HG02610 (cell line): Measurements from ENCODE around the gene ETF1.

Experiments used
- ATAC-seq: cut with Tn5 transposase; IDR thresholded peaks from one replicate; pipeline ENCODE4 v1.9.1; 2021; ENCODE audit warnings: mild to moderate bottlenecking, moderate library complexity; ENCODE audit not compliant: unreplicated experiment

The ETF1 gene

GRCh38 chr5:138542956-138543729, at the start of gene ETF1:
Gene ETF1, minus strand, starts transcription at chr5:138543236. Its CDS starts 318 bp downstream, at chr5:138542918.
- ATAC-seq, result peak; percentile 96

DNA sequence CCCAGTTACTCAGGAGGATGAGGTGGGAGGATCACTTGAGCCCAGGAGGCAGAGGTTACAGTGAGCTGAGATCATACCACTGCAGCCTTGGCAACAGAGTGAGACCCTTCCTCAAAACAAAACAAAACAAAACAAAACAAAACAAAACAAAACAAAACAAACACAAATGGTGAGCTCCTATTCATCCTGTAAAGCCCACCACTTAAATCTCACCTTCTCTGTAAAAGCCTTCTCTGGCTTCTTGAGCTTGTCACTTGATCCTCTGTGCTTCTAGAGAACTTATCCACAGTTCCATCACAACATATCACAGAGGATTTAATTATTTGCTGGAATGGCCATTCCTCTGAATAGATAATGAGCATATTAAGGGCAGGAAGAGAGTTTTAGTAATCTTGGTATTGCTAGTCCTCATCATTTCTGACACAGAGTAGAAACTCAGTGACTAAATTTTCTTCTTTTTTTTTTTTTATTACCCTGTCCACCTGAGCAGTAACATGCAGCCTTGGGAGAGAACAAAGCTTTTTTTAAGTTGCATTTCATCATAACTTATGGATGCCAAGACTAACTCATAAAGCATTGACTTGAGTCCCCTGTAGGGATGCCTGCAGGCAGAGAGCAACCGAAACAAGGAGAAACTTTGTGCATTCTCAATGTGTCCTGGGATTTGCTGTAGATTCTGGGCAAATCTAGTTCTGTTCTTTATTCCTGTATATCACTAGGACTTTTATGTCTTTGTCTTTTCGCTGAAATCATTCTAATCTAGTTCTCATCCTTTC, 45.2 kb upstream of the ETF1 start:
- no peak for ATAC-seq

DNA sequence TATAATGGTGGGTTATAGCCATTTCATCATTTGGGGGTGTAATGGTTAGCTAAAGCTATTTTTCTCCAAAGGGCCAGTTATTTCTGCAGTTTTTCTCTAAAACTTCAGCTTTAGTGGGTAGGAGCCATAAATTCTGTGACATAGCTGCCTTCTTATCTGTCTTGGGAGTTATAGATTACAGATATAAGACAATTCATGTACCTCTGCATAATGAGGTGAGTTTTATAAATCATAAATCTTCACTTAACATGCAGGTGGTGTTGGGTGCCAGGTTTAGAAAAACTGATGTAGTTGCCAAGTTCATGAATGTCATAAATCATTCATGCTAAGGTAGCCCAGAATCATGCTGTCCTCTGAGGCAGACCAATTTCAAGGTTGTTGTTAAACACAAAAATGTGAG, 42.1 kb upstream of the ETF1 start:
- no peak for ATAC-seq

DNA sequence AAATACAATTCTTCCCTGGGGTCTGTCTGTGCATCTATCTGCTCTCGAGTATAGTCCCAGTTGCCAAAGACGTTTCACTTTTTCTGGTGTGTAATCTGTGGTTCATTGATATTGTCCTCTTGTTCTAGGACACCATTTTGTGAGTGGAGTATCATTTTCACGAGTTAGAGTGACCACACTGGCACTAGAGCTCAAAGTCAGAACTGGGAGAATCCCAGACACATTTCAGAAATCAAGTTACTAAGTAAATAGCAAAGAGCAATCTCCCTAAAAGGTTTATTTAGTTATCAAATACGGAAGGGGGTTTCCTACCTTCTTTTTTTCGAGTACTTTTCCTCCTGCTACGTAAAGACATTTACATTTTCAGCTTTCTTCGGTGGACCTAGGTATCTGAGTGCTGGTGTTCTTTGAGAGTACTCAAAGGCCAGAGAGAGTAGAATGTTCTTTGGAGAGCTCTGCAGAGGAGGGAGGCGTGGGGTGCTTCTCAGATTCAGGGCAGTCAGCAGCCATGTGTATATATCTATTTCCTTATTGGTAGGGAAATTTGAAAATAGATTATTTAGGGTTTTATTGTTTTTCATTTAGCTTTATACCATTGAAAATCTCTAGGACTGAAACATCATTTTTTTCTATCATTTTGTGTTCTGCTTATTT, 41.1 kb upstream of the ETF1 start:
- ATAC-seq, result no peak

GRCh38 chr5:138582959-138583358, 39.9 kb upstream of the ETF1 start:
- no peak for ATAC-seq

DNA sequence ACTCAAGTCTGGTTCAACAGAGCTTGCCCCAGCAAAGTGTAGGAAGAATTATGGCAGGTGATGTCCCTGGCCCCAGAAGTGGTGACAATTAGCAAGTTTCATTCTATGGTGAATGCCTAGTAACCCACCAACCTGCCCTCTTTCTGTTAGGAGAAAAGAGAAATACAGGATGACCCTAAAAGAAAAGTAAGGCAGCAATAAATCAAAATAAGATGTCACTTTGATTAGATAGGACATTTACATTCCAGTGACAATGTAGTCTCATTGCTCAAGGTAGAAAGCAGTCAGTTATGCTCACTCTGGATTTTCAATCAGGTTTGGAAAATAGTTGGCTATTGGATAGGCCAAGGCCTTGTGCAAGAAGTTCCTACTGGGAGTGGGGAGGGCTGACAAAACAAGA, 37.7 kb upstream of the ETF1 start:
- ATAC-seq, result no peak

- no peak for ATAC-seq
These were observed 37.0 kb upstream of the ETF1 start for GRCh38 chr5:138580001-138580400.

GRCh38 chr5:138579517-138579863, 36.5 kb upstream of the ETF1 start:
- no peak for ATAC-seq

DNA sequence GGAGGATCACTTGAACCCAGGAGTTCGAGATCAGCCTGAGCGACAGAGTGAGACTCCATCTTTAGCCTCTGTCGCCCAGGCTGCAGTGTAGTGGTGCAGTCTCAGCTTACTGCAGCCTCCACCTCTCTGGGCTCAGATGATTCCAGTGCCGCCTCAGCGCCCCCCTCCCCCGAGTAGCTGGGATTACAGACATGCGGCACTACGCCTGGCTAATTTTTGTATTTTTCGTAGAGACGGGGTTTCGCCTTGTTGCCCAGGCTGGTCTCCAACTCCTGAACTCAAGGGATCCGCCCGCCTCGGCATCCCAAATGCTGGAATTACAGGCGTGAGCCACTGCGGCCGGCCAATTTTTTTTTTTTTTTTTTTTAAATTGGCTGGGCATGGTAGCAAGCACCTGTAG, 34.4 kb upstream of the ETF1 start:
- ATAC-seq, result no peak

DNA sequence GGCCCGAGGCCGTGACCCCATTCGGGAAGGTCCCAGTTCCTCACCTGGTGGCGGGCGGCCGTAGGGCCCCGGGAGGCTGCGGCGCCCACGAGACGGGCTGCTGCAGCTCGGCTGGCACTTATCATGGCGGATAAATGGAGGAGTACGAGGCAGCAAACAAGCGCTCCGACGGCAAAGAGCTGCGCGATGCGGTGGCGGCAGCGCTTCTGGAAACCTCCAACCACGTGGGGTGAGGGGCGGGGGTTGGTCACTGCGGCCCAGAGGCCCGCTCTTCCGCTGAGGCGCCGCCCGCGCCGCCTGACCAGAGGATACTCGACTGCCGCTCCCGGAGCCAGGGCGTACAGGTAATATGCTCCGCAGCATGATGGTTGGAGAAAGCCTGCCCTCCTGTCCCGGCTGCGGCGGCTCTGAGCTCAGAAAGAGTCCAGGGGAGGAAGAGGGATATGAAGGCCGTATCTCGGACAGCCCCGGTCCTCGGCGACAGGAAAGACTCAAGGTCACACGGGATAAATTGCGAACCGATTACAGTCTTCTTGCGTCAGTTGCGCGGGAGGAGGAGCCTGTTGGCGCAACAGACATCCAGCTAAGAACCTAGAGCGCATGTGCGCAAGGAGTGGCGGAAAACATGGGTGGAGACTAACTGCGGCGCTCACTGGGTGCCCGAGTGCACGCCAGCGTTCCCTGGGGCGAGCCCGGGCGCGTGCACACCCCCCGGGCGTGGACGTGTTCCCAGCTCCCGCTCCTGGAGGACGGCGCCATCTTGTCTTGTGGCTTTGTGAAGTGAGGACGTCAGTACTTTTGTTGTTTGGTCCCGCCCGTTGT, 32.4 kb upstream of the ETF1 start, which contains the start of gene HSPA9:
Gene HSPA9 (minus strand): TSS at position 208 of the 822 bp plus-strand sequence. CDS start 83 bp downstream, at position 125.
- ATAC-seq, result peak; percentile 89

DNA sequence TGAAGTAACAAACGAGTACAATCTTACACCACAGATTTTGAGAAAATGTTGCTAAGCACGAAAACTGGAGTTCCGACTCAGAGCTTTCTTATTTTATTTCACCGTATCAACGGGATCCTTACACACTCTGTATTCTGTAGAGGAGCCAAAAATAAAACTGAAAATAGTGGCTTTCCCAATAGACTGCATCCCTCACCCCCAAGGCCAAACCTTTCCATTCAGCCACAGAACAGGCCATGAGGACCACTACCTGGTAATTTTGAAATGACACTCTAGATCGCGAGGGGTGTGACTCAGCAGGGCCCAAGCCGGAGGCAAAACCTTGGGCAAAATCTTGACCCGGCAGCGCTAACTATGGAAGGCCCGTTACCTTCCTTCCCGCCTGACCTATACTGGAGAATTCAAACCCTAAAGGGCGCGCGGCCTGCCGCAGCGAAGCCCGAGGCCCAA, 31.7 kb upstream of the ETF1 start:
- ATAC-seq, result no peak

GRCh38 chr5:138573949-138574670, 31.1 kb upstream of the ETF1 start:
- ATAC-seq, result no peak

DNA sequence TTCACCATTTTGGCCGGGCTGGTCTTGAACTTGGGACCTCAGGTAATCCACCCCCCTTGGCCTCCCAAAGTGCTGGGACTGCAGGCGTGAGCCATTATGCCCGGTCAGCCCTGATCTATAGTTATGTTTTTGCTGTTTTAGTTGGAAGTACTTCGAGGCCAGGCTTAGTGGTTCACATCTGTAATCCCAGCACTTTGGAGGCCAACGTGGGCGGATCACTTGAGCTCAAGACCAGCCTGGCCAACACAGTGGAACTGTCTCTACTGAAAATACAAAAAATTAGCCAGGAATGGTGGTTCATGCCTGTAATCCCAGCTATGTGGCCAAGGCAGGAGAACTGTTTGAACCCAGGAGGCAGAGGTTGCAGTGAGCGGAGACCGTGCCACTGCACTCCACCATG, 30.2 kb upstream of the ETF1 start:
- no peak for ATAC-seq

GRCh38 chr5:138570871-138571270, 27.8 kb upstream of the ETF1 start:
- ATAC-seq, result no peak

- ATAC-seq, result no peak
These were observed 26.7 kb upstream of the ETF1 start for GRCh38 chr5:138569782-138570181.

- ATAC-seq, result no peak
These were observed 25.2 kb upstream of the ETF1 start for GRCh38 chr5:138568061-138568824.

DNA sequence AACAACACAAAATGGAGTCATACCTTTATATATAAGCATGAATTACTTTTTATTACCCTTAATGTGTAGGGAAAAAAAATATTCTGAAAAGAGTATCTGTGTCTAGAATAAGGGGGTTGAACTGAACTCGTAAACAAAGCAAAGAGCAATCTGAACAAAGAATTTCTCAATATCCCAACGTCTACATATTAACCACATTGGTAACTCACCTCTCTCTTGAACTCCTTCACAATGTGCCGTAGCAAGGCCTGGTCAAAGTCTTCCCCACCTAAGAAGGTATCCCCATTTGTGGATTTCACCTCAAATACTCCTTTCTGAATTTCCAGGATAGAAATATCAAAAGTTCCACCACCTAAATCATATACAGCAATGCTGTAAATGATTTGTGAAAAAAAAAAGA, 23.8 kb upstream of the ETF1 start:
- no peak for ATAC-seq

- ATAC-seq, result peak; percentile 43
These were observed 22.2 kb upstream of the ETF1 start for GRCh38 chr5:138565100-138565821.

GRCh38 chr5:138564242-138564641, 21.2 kb upstream of the ETF1 start:
- no peak for ATAC-seq
